K562 (cell line): ENCODE results near the gene LAGE3. TPM values are rescaled to one million over a fixed set of nuclear protein-coding genes. Genes with fewer than 3 reads are reported as not detected.

Experiments used
- ASH1L ChIP-seq: fragments of 450-650 bp; IDR thresholded peaks from 2 replicates; pipeline ENCODE4 v1.6.1; 2018; ENCODE audit warnings: borderline replicate concordance, mild to moderate bottlenecking, low read depth; ENCODE audit not compliant: partially characterized antibody
- BRD4 ChIP-seq: fragments of 200-600 bp; sonication (generic); IDR thresholded peaks from 2 replicates; pipeline ENCODE4 v1.6.1; 2017; ENCODE audit warnings: inconsistent platforms
- BRF2 ChIP-seq: IDR thresholded peaks from 3 replicates; pipeline ENCODE4 v1.6.1; 2011; ENCODE audit warnings: borderline replicate concordance, mild to moderate bottlenecking; ENCODE audit not compliant: insufficient read length, insufficient read depth
- CXXC5 ChIP-seq: fragments of 250-450 bp; sonication (Bioruptor Pico); IDR thresholded peaks from 2 replicates; pipeline ENCODE4 v1.8.0; 2022; ENCODE audit warnings: inconsistent platforms, mild to moderate bottlenecking, moderate library complexity
- ETS2 ChIP-seq: IDR thresholded peaks from 2 replicates; pipeline ENCODE4 v1.6.1; 2016; ENCODE audit warnings: borderline replicate concordance, missing genetic modification characterization, mild to moderate bottlenecking, moderate library complexity, missing compliant biosample characterization; ENCODE audit not compliant: poor library complexity, severe bottlenecking
- ETV1 ChIP-seq: fragments of 450-650 bp; conservative IDR thresholded peaks from 2 replicates; pipeline ENCODE4 v1.6.1; 2016; ENCODE audit warnings: missing genetic modification characterization, control low read depth, low read depth, missing compliant biosample characterization
- FIP1L1 ChIP-seq: fragments of 200-400 bp; formaldehyde crosslinking; IDR thresholded peaks from 2 replicates; pipeline ENCODE4 v1.6.1; 2018; ENCODE audit warnings: mild to moderate bottlenecking, low read depth, low read length; ENCODE audit not compliant: poor library complexity, severe bottlenecking
- HMGN3 ChIP-seq: IDR thresholded peaks from 2 replicates; pipeline ENCODE4 v1.6.1; 2011; ENCODE audit warnings: borderline replicate concordance, low read depth, mild to moderate bottlenecking, mixed read lengths, low read length; ENCODE audit not compliant: insufficient read length; ENCODE audit errors: extremely low read depth
- KDM5B ChIP-seq: fragments of 200-600 bp; sonication (generic); IDR thresholded peaks from 2 replicates; pipeline ENCODE4 v1.6.1; 2012; ENCODE audit warnings: low read depth, mild to moderate bottlenecking, moderate library complexity, low read length, control low read depth, inconsistent platforms; ENCODE audit not compliant: insufficient replicate concordance
- MBD2 ChIP-seq: sonication (generic); IDR thresholded peaks from 2 replicates; pipeline ENCODE4 v1.6.1; 2016; ENCODE audit warnings: low read depth, borderline replicate concordance
- MEF2D ChIP-seq: conservative IDR thresholded peaks from 2 replicates; pipeline ENCODE4 v1.6.1; 2016; ENCODE audit warnings: low read depth, missing genetic modification characterization, missing compliant biosample characterization
- SMARCA4 ChIP-seq: fragments of 450-650 bp; IDR thresholded peaks from 2 replicates; pipeline ENCODE4 v1.6.1; 2016
- SOX6 ChIP-seq: fragments of 450-650 bp; IDR thresholded peaks from 2 replicates; pipeline ENCODE4 v1.6.1; 2014; ENCODE audit warnings: mild to moderate bottlenecking
- TAF1 ChIP-seq: IDR thresholded peaks from 2 replicates; pipeline ENCODE4 v1.6.1; 2011; ENCODE audit warnings: mild to moderate bottlenecking, low read length, moderate library complexity; ENCODE audit not compliant: insufficient read depth, control insufficient read depth, severe bottlenecking; ENCODE audit errors: extremely low read depth
- ZBTB1 ChIP-seq: sonication (generic); formaldehyde crosslinking; IDR thresholded peaks from 2 replicates; pipeline ENCODE4 v1.8.1; 2023; ENCODE audit warnings: missing genetic modification reagents, low read depth, mild to moderate bottlenecking, borderline replicate concordance
- ZBTB12 ChIP-seq: fragments of 250-450 bp; sonication (Bioruptor Pico); IDR thresholded peaks from 2 replicates; pipeline ENCODE4 v1.4.0; 2020
- ZC3H4 ChIP-seq: sonication (generic); formaldehyde crosslinking; IDR thresholded peaks from 2 replicates; pipeline ENCODE4 v1.9.0; 2021; ENCODE audit warnings: missing genetic modification reagents, borderline replicate concordance
- ZNF146 ChIP-seq: IDR thresholded peaks from one replicate; pipeline ENCODE4 v1.6.1; 2018; ENCODE audit warnings: missing compliant biosample characterization; ENCODE audit not compliant: unreplicated experiment
- ZNF232 ChIP-seq: sonication (generic); formaldehyde crosslinking; IDR thresholded peaks from 2 replicates; pipeline ENCODE4 v1.8.0; 2022; ENCODE audit warnings: mild to moderate bottlenecking, missing genetic modification reagents
- ZNF75A ChIP-seq: fragments of 450-650 bp; formaldehyde crosslinking; IDR thresholded peaks from 2 replicates; pipeline ENCODE4 v1.4.0; 2020; ENCODE audit warnings: mild to moderate bottlenecking
- polyA plus RNA-seq, 8 experiments: library from polyadenylated mRNA; depleted of rRNA in 4 of 8; stranded (reverse) in 5 of 8; unstranded in 3 of 8; fragments of >200 nt; fragmentation: Nextera tagmentation in 2 of 8; fragmentation: Illumina TruSeq in 1 of 8; extraction: Ambion mirVana in 2 of 8; extraction: Trizol in 1 of 8; gene quantifications; 2 replicates each; pipeline versions ENCODE4 v1.2.1 to v1.2.3, GENCODE V29; 2011 to 2014; ENCODE audit warnings: inconsistent platforms in 1 of 8, missing spikeins in 1 of 8
- total RNA-seq, 7 experiments: library from RNA; depleted of rRNA in 6 of 7; stranded (reverse); fragments of >200 nt in 6 of 7; fragmentation: Illumina TruSeq in 2 of 7; extraction: Trizol in 2 of 7; gene quantifications; 2 replicates each; pipeline versions ENCODE4 v1.2.1 to v1.2.3, GENCODE V29; 2011 to 2021; ENCODE audit warnings: low replicate concordance in 1 of 7
- TF ChIP-seq, protein P1 (sequence below): sonication (generic); formaldehyde crosslinking; IDR thresholded peaks from 2 replicates; pipeline ENCODE4 v1.8.1; 2023; ENCODE audit warnings: mild to moderate bottlenecking, missing genetic modification reagents
- TF ChIP-seq, protein P2 (sequence below): fragments of 250-450 bp; sonication (Bioruptor Pico); IDR thresholded peaks from 2 replicates; pipeline ENCODE4 v1.6.1; 2021; ENCODE audit warnings: mild to moderate bottlenecking

The LAGE3 gene
- total and polyA plus RNA-seq, 9 of the 15 experiments (the other 6 are each of a cell fraction or from before 2014, with no cell fraction given), result 28.2 to 125 (median 35.8) TPM

DNA sequence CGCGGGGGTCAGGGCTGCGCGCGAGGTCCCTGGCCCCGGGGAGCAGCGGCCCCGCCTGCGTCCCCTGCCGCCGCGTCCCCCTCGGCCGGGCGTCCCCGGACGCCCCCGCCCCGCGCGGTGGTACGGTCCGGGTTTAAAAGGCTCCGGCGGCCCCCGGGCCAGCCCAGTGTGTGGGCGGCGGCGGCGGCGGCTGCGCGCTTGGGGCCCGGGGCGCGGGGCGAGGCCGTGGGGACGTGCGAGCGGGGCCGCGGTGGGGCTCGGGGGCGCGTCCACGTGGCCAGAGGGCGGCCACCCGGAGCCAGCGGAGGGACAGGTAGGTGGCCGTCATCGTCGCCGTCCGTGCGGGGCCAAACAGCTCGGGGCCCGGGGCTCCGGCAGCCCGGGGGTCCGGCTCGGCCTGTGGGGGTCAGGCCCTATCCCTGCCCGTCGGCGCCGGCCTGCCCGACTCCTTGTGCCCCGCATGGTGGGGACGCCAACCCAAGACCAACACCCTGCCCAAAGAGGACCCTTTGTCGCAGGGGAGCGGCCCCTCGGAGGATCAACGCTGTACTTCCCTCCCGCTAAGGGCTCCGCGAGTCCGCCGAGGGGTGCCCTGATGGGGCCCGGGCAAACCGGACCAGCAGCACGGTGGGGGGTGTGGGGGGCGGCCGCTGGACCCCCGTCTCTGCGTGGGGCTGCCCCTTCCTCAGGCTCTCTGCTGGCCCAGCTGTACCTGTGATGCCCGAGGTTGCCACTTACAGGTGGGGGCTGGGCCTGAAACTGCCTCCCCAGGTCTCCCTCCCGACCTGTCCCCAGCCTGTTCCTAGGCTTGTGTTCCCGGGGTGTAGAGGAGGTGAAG lies 20.7 kb downstream of the LAGE3 start, which contains the start of gene PLXNA3 (continued):
- TF ChIP-seq ETS2 (tag) (no peak), CXXC5 (CRISPR knock-in tag) (peak; percentile 77), SOX6 (no peak), BRD4 (no peak), KDM5B (peak; percentile 73), ZBTB1 (no peak), MEF2D (tag) (no peak), ZNF232 (CRISPR knock-in tag) (no peak), MBD2 (no peak), FIP1L1 (no peak), HMGN3 (peak; percentile 41), ZBTB12 (CRISPR knock-in tag) (no peak), SMARCA4 (no peak), ZC3H4 (CRISPR knock-in tag) (no peak), ZNF146 (no peak), ETV1 (tag) (no peak), BRF2 (no peak), ZNF75A (CRISPR knock-in tag) (no peak), ASH1L (no peak), TAF1 (peak; percentile 66)
- TF ChIP-seq, protein P1, sequence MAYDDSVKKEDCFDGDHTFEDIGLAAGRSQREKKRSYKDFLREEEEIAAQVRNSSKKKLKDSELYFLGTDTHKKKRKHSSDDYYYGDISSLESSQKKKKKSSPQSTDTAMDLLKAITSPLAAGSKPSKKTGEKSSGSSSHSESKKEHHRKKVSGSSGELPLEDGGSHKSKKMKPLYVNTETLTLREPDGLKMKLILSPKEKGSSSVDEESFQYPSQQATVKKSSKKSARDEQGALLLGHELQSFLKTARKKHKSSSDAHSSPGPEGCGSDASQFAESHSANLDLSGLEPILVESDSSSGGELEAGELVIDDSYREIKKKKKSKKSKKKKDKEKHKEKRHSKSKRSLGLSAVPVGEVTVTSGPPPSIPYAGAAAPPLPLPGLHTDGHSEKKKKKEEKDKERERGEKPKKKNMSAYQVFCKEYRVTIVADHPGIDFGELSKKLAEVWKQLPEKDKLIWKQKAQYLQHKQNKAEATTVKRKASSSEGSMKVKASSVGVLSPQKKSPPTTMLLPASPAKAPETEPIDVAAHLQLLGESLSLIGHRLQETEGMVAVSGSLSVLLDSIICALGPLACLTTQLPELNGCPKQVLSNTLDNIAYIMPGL (CRISPR knock-in tag), result no peak; the same call in 1 of the 2 replicates
- TF ChIP-seq, protein P2, sequence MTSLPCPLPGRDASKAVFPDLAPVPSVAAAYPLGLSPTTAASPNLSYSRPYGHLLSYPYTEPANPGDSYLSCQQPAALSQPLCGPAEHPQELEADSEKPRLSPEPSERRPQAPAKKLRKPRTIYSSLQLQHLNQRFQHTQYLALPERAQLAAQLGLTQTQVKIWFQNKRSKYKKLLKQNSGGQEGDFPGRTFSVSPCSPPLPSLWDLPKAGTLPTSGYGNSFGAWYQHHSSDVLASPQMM, result no peak
